IPS-18a (cell line): ENCODE results near the gene RRAD.

ENCODE experiments used
- H3K27ac ChIP-seq: one replicate; pipeline ENCODE4 v1.5.1; 2013; ENCODE audit warnings: low read length
- H3K27me3 ChIP-seq: one replicate; pipeline ENCODE4 v1.6.1; 2013; ENCODE audit warnings: mild to moderate bottlenecking, low read length; ENCODE audit not compliant: control insufficient read depth, insufficient read depth
- H3K36me3 ChIP-seq: one replicate; pipeline ENCODE4 v1.6.1; 2013; ENCODE audit warnings: low read depth, low read length; ENCODE audit not compliant: control insufficient read depth
- H3K4me1 ChIP-seq: one replicate; pipeline ENCODE4 v1.6.1; 2013; ENCODE audit warnings: low read depth, low read length; ENCODE audit not compliant: control insufficient read depth
- H3K4me3 ChIP-seq: one replicate; pipeline ENCODE4 v1.5.1; 2013; ENCODE audit warnings: low read length
- H3K9ac ChIP-seq: one replicate; pipeline ENCODE4 v1.6.1; 2013; ENCODE audit warnings: mild to moderate bottlenecking, low read length, moderate library complexity
- H3K9me3 ChIP-seq: one replicate; pipeline ENCODE4 v1.6.1; 2013; ENCODE audit warnings: low read depth, low read length; ENCODE audit not compliant: control insufficient read depth

The RRAD gene

GRCh38 chr16:66918803-66919568 is 6.3 kb downstream of the RRAD start, which contains the start of gene CDH16:
TSS of gene CDH16 (minus strand) at chr16:66918885. CDS start at chr16:66918065, 820 bp downstream.
- Histone ChIP-seq H3K9ac (no peak within 1 kb of the TSS), H3K36me3 (no peaks in the 10 kb centered on the region), H3K27ac (no peak within 1 kb of the TSS), H3K27me3 (peaks cover 10% of the 10 kb centered on the region), H3K9me3 (no peaks in the 10 kb centered on the region), H3K4me3 (no peak within 1 kb of the TSS), H3K4me1 (no peaks in the 10 kb centered on the region)

GRCh38 chr16:66918355-66918754 is 7.0 kb downstream of the RRAD start:
- Histone ChIP-seq H3K27ac (no peak overlapping the region), H3K9ac (no peak overlapping the region), H3K9me3 (no peaks in the 10 kb centered on the region), H3K4me3 (no peak overlapping the region), H3K27me3 (peaks cover 4% of the 10 kb centered on the region), H3K4me1 (no peaks in the 10 kb centered on the region), H3K36me3 (no peaks in the 10 kb centered on the region)

- no peaks in the 10 kb centered on the region for H3K36me3 ChIP-seq
- no peaks in the 10 kb centered on the region for H3K9me3 ChIP-seq
- no peak overlapping the region for H3K27ac ChIP-seq
- H3K27me3 ChIP-seq, result no peaks in the 10 kb centered on the region
- H3K4me3 ChIP-seq, result no peak overlapping the region
- no peak overlapping the region for H3K9ac ChIP-seq
- no peaks in the 10 kb centered on the region for H3K4me1 ChIP-seq
These were observed 7.6 kb downstream of the RRAD start for GRCh38 chr16:66917741-66918140.

- H3K36me3 ChIP-seq, result no peaks in the 10 kb centered on the region
- H3K9ac ChIP-seq, result no peak overlapping the region
- no peaks in the 10 kb centered on the region for H3K9me3 ChIP-seq
- H3K4me3 ChIP-seq, result no peak overlapping the region
- H3K27me3 ChIP-seq, result no peaks in the 10 kb centered on the region
- H3K4me1 ChIP-seq, result no peaks in the 10 kb centered on the region
- H3K27ac ChIP-seq, result no peak overlapping the region
These were observed 8.8 kb downstream of the RRAD start for GRCh38 chr16:66916518-66916917.

- Histone ChIP-seq H3K27me3 (no peaks in the 10 kb centered on the region), H3K4me3 (no peak overlapping the region), H3K36me3 (no peaks in the 10 kb centered on the region), H3K9ac (no peak overlapping the region), H3K27ac (no peak overlapping the region), H3K9me3 (no peaks in the 10 kb centered on the region), H3K4me1 (no peaks in the 10 kb centered on the region)
These were observed 10.3 kb downstream of the RRAD start for GRCh38 chr16:66915041-66915440.

GRCh38 chr16:66914541-66914940 is 10.8 kb downstream of the RRAD start:
- no peaks in the 10 kb centered on the region for H3K27me3 ChIP-seq
- H3K36me3 ChIP-seq, result no peaks in the 10 kb centered on the region
- no peaks in the 10 kb centered on the region for H3K4me1 ChIP-seq
- H3K27ac ChIP-seq, result no peak overlapping the region
- H3K9ac ChIP-seq, result no peak overlapping the region
- H3K9me3 ChIP-seq, result no peaks in the 10 kb centered on the region
- H3K4me3 ChIP-seq, result no peak overlapping the region

GRCh38 chr16:66913711-66914110 is 11.6 kb downstream of the RRAD start:
- H3K9me3 ChIP-seq, result no peaks in the 10 kb centered on the region
- H3K4me3 ChIP-seq, result no peak overlapping the region
- H3K4me1 ChIP-seq, result no peaks in the 10 kb centered on the region
- H3K36me3 ChIP-seq, result no peaks in the 10 kb centered on the region
- H3K9ac ChIP-seq, result no peak overlapping the region
- H3K27ac ChIP-seq, result no peak overlapping the region
- no peaks in the 10 kb centered on the region for H3K27me3 ChIP-seq

- no peaks in the 10 kb centered on the region for H3K4me1 ChIP-seq
- no peaks in the 10 kb centered on the region for H3K27me3 ChIP-seq
- no peaks in the 10 kb centered on the region for H3K9me3 ChIP-seq
- H3K9ac ChIP-seq, result no peak overlapping the region
- H3K4me3 ChIP-seq, result no peak overlapping the region
- no peaks in the 10 kb centered on the region for H3K36me3 ChIP-seq
- H3K27ac ChIP-seq, result no peak overlapping the region
These were observed 12.3 kb downstream of the RRAD start for GRCh38 chr16:66913081-66913480.

GRCh38 chr16:66911801-66912200 is 13.5 kb downstream of the RRAD start:
- H3K27me3 ChIP-seq, result no peaks in the 10 kb centered on the region
- H3K9ac ChIP-seq, result no peak overlapping the region
- no peaks in the 10 kb centered on the region for H3K9me3 ChIP-seq

GRCh38 chr16:66911112-66911511 is 14.2 kb downstream of the RRAD start:
- Histone ChIP-seq H3K36me3 (no peaks in the 10 kb centered on the region), H3K27me3 (no peaks in the 10 kb centered on the region), H3K9ac (no peak overlapping the region), H3K27ac (no peak overlapping the region), H3K4me1 (no peaks in the 10 kb centered on the region), H3K4me3 (no peak overlapping the region), H3K9me3 (no peaks in the 10 kb centered on the region)

More at GRCh38 chr16:66911801-66912200, 13.5 kb downstream of the RRAD start:
- Histone ChIP-seq H3K4me1 (no peaks in the 10 kb centered on the region), H3K36me3 (no peaks in the 10 kb centered on the region), H3K27ac (no peak overlapping the region), H3K4me3 (no peak overlapping the region)

- H3K9me3 ChIP-seq, result no peaks in the 10 kb centered on the region
- no peak overlapping the region for H3K4me3 ChIP-seq
- no peaks in the 10 kb centered on the region for H3K27me3 ChIP-seq
- H3K27ac ChIP-seq, result no peak overlapping the region
- no peaks in the 10 kb centered on the region for H3K4me1 ChIP-seq
- no peaks in the 10 kb centered on the region for H3K36me3 ChIP-seq
- H3K9ac ChIP-seq, result no peak overlapping the region
These were observed 15.0 kb downstream of the RRAD start for GRCh38 chr16:66910175-66910940.
